CD4-positive, alpha-beta T cell treated with Interleukin-17A for 1 hour (primary cell): ENCODE data around the gene PLPP3.

Experiments used
- DNase-seq: peaks from one replicate; pipeline ENCODE4 v3.0.0-alpha.2; 2020

The PLPP3 gene

GRCh38 chr1:56517404-56518130 lies 61.8 kb downstream of the PLPP3 start:
- DNase-seq: no peak

GRCh38 chr1:56516539-56517252 lies 62.7 kb downstream of the PLPP3 start:
- no peak for DNase-seq

- no peak for DNase-seq
These were observed 63.3 kb downstream of the PLPP3 start for GRCh38 chr1:56515898-56516538.

- no peak for DNase-seq
These were observed 66.5 kb downstream of the PLPP3 start for GRCh38 chr1:56512724-56513494.

GRCh38 chr1:56511766-56512165 lies 67.6 kb downstream of the PLPP3 start:
- no peak for DNase-seq

- DNase-seq: no peak
These were observed 68.0 kb downstream of the PLPP3 start for GRCh38 chr1:56511364-56511763.

- DNase-seq: no peak
These were observed 68.7 kb downstream of the PLPP3 start for GRCh38 chr1:56510642-56511021.

GRCh38 chr1:56509713-56510641 lies 69.4 kb downstream of the PLPP3 start:
- DNase-seq: no peak

- DNase-seq: no peak
These were observed 70.8 kb downstream of the PLPP3 start for GRCh38 chr1:56508523-56508983.

GRCh38 chr1:56507925-56508522 lies 71.3 kb downstream of the PLPP3 start:
- DNase-seq: no peak

GRCh38 chr1:56506951-56507491 lies 72.3 kb downstream of the PLPP3 start:
- DNase-seq: no peak

GRCh38 chr1:56505792-56506743 lies 73.3 kb downstream of the PLPP3 start:
- DNase-seq: no peak

- DNase-seq: no peak
These were observed 76.6 kb downstream of the PLPP3 start for GRCh38 chr1:56502700-56503245.

- no peak for DNase-seq
These were observed 77.5 kb downstream of the PLPP3 start for GRCh38 chr1:56501888-56502287.

- DNase-seq: no peak
These were observed 77.9 kb downstream of the PLPP3 start for GRCh38 chr1:56501426-56501825.

- no peak for DNase-seq
These were observed 82.3 kb downstream of the PLPP3 start for GRCh38 chr1:56496821-56497772.

- no peak for DNase-seq
These were observed 83.2 kb downstream of the PLPP3 start for GRCh38 chr1:56496158-56496557.

GRCh38 chr1:56495538-56495937 lies 83.8 kb downstream of the PLPP3 start:
- DNase-seq: no peak

- no peak for DNase-seq
These were observed 85.1 kb downstream of the PLPP3 start for GRCh38 chr1:56494306-56494705.
